GM19467 (cell line): ENCODE measurements around the gene FASTK.

Experiments
- ATAC-seq: cut with Tn5 transposase; IDR thresholded peaks from one replicate; pipeline ENCODE4 v1.9.1; 2021; ENCODE audit warnings: mild to moderate bottlenecking, moderate library complexity; ENCODE audit not compliant: unreplicated experiment

The FASTK gene

DNA sequence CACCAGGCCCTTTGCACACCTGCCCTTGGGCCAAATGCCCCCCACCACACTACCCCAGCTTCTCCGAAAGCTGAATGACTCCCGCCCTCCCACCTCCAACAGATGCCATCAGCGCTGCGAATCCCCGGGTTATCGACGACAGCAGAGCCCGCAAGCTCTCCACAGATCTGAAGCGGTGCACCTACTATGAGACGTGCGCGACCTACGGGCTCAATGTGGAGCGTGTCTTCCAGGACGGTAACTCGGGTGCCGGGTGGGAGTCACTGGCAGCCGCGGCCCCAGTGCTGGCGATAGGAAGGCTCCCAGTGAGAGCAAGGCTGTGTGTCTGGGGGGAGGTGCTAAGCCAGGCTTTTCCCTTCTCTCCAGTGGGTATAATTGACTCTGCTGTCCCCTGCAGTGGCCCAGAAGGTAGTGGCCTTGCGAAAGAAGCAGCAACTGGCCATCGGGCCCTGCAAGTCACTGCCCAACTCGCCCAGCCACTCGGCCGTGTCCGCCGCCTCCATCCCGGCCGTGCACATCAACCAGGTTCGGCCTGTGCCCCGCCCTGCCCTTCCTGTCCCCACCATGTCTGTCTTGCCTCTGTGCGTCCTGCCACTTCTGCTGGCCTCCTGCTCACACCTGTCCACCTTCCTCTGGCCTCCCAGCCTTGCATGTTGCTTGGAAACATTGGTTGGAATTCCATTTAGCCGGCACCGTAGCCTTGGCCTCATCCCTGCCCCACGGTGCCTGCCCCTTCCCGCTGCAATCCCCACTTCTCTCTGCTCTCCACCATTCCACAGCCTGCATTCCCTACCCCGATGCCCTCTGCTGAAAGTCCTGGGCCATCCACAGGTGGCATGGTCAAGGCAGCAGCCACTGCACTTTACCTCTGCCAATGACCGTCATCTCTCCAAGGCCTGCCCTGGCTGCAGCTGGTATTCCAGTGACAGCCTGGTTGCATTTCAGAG, 37.8 kb upstream of the FASTK start:
- no peak for ATAC-seq

DNA sequence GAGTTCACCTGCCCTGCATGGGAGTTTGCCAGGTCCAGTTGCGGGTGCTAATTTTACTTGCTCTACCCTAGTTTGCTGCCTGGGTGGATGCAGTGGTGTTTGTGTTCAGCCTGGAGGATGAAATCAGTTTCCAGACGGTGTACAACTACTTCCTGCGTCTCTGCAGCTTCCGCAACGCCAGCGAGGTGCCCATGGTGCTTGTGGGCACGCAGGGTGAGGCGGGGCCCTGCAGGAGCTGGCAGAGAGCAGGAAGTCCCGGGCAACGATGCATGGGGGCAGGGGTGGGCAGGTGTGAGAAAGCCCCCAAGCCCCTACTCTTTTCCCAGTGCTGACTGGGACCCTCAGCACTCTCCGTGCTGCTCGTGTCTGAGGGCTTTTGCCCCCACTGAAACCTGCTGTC, 37.0 kb upstream of the FASTK start:
- ATAC-seq, result no peak

DNA sequence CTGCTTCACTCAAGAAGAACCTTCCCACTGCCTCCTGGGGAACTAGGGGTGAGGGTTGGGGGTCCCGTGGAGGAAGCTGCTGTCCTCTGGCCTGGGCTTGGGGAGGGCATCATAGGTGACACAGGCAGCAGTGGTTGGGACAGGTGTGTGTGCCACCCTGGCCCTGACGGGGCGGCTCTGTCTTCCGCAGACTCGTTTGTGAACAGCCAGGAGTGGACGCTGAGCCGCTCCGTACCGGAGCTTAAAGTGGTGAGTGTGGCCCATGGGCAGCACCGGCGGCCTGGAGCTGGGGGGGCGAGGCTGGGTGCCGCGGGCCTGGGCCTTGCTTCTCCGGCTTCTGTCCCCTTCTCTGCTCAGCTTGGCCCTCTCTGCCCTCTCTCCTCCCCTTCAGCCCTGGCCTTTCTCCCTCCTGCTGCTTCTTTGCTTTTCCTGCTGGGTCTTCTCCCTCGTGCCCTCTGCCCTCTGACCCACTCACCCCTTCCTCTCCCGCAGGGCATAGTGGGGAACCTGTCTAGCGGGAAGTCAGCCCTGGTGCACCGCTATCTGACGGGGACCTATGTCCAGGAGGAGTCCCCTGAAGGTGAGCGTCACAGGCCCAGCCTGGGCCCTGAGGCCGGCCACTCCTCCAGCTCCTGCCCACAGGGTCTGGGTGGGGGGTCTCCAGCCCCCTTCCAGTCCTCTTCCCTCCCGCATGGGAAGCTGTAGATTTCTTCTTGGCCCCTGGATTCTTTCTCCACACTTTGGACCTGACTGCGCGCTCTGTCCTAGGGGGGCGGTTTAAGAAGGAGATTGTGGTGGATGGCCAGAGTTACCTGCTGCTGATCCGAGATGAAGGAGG, 36.2 kb upstream of the FASTK start:
- ATAC-seq, result no peak

DNA sequence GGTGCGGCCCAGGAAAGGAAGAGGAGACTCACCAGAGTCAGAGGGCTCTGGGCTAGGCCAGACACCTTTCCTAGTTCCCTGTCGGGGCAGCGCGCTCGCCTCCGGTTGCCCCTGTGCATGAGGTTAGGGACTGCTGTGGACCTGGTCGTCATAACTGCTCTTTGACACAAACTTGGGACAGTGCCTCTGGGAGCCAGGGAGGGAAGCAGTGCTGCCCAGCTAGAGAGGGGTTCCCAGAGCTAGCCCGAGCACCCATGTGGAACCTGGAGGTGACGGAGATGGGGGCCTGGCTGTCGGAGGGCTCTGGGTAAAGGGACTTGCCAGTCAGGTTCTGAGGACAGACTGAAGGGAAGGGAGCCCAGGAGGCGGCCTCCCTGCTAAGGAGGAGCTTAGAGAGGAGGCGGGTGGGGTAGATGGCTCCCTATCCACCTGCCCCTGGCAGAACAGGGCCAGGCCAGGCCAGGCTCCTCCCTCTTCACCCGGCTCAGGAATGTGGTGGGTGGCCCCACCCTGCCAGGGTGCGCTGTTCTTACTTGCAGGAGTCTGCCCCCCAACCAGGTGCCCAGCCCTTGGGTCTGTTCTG, 35.3 kb upstream of the FASTK start:
- ATAC-seq, result no peak

DNA sequence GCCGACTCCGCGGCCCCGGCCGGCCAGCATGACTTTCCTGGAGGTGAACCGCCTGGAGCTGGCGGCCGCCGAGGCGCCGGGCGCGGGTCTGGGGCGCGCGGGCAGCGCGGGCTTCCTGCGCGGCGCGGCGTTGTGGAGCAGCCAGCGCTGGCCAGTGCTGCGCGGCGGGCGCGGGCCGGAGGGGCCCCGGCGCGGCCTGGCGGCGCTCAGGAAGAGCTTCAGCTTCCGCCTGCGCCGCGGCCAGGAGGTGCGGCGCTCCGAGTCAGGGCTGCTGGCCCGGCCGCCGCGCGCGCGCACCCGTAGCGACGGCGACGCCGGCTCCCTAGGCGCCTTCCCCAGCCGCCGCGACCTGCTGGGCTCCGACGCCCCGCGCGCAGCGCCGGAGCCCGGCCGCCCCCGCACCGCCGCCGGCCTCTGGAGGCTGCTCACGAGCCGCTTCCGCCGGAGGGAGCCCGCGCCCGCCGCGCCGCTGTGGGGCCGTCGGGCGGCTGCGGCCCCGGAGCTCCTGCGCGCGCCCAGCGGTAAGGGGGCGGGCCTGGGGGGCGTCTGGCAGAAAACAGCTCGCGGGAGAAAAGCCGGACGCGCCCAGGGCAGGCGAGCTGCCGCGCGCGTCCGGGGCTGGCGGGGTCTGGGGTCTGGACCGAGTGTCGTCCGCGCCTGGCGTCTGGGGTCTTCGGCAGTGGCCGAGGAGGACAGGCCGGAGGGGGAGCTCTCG, 34.7 kb upstream of the FASTK start:
- no peak for ATAC-seq

DNA sequence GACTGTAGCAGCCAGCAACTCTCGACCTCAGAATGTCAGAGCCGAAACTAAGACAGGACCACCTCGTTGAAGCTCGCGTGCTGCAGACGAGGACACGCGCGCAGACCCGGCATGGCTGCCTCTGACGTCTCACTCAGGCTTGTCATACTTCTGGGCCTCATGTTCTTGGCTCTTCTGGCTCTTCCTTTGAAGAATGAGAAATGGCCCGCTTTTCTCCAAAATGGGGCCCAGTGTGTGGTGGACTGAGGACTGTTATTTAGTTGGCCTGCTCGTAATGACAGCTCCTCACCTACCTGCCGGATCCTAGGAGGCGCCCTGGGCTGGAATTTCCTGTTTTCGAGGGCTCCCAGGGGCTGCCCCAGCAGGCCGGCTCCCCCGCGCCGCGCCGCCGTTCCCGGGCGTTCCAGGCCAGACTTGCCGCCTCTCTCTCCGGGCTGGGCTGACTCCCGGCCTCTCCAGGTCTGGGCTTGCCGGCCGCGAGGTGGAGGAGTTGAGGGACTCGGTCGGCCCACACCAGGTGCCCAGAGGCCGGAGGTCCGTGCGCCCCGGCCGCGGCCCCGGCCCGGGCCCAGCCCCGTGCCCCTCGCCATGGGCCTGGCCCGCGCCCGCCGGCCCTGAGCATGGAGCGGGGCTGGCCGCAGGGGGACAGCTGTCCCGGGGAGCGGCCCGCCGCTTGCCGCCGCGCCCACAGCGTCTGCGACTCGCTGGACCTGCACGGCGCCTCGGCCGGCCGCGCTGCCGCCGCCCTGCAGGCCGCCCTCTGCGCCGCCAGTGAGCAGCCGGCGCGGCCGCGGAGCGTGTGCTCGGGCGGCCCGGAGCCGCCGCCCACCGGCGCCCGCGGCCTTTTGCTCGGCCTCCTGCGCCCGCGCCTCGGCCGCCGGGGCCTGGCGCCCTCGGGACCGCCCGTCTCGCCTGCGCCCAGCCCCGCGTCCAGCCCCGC, 33.8 kb upstream of the FASTK start:
- ATAC-seq, result no peak

DNA sequence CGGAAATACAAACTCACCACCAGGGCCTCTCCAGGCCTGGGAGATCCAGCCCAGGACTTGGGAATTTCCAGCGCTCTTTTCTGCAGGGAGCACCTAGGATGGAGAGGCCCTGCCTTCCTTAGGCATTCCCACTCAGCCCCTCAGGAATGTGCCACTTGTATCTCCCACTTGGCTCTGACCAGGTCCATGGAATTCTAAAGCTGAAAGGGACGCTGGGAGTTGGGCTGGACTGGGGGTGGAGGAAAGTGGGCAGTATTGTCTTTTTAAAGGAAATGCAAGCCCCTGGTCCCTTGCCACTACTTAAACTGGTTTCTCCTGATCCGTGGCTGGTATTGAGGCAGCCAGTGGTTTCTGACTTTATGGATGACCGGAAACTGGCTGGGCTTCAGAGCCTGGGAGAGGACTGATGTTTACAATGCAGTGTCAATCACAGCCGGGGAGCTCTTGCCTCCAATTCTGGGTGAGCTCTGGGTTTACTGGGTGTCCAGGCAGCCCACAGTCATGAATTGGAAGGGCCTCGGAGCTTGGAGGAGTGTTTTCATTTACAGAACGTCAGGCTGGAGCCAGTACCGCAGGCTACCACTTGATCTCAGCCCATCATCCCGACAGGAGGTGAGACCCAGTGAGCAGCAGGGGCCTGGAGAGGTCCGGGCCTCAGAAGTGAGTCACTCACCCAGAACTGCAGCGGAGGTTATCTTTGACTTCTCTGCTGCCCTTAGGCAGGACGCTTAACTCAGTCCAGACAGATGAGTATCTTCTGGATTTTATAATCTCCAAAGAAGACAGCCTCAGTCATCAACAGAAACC, 32.9 kb upstream of the FASTK start:
- no peak for ATAC-seq

DNA sequence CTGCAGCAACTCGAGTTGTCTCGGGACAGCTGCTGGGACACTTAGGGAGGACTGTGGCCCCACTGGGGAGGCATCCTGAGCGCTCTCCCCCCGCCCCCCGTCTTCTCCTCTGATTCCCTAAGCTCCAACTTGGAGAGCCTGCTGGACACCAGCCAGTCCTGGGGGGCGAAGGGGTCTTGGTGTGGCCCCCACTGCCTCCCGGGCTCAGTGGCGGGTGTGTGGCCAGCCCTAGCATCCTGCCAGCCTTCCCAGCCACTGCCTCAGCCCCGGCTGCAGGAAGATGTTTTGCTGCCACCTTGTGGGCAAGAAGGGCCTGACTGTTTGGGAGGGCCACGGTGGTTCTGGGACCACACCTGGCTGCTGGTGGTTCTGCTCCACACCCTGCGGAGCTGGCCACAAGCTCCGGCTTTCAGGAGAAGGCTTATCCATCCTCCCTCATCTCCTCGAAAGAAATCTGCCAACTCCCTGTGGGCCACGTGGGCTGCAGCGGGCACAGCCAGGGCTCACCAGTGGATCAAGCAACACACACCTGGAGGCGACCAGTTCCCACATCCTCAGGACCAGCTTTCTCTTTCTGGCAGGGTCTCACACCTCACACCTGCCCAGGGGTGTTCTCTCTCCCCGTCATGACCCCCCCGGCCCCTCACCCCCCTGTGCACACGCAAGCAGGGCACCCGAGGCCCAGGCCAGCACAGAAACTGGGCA, 30.5 kb upstream of the FASTK start:
- peak; percentile 86 for ATAC-seq

DNA sequence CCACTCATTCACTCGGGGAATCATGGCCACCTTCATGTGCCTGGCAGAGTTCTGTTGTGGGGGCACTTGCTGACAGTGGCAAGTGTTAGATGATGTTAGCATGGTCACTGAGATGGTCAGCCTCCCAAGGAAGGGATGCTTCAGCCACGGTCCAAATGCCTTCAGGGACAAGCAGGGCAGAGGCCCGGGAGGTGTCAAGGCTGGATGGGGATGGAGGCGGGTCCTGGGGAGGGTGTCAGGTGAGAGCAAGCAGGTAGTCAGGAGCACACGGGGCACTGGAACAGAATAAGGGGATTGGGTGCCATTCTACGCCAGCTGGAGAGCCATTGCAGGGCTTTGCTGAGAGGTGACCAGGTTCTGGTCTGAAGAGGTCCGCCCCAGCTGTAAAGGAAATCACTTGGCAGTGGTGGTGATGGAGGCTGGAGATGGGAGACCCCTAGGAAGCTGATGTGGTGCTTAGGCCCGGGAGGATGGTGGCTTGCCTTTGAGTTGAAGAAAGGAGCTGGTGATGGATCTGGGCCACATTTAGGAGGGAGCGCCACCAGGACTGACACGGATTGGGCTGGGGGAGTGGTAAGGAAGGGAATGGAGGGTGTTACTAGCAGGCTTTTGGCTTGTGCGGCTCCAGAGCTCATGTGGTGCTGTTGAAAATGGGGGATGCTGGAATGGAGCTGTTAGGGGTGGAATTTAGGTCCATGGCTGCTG, 29.8 kb upstream of the FASTK start:
- ATAC-seq, result no peak

DNA sequence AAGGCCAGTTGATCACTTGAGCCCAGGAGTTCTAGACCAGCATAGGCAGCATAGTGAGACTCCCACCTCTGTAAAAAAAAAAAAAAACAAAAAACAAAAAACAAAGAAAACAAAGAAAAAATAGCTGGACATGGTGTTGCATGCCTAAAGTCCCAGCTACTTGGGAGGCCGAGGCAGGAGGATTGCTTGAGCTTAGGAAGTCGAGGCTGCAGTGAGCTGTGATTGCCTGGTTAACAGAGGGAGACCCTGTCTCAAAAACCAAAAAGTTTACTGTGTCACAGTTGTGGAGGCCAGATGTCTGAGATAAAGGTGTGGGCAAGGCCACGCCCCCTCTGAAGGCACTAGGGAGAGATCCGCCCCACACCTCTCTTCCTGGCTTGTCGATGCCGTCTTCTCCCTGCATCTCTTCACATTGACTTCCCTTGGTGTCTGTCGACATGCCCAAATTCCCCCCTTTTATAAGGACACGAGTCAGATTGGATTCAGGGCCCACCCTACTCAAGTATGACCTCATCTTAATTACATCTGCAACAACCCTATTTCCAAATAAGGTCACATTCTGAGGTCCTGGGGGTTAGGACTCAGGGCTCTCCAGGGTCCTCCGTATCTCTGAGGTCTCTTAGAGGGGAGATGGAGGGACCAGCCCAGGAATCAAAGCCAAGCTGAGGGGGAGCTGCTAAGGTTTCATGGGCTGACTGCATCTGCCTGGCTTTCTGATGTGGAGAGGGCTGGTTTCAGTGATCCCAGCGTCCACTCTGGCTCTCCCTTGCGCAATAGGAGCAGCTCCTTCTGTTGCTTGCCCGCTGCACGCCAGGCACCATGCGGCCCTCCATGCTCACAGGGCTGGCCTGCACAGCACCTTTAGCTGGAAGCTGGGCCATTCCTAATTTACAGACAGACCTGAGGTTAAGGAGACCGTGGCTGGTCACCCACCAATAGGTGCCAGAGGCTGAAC, 28.8 kb upstream of the FASTK start:
- no peak for ATAC-seq

DNA sequence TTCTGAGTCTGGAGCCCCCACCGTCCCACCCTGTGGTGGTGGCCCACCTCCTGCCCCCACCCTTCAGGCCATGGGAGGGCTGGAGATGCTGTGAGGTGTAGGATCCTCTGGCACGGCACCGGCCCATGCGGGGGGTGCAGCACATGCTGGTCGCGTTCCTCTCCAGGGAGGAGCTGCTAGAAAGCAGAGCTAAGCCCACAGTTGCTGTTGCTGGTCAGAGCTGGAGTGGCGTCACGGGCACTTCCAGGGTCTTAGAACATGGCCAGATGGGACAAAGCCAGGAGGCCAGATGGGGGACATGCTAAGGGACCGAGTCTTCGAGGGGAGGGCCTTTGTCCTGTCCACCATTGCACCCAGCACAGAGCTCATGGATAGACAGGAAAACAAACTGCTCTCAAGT, 27.3 kb upstream of the FASTK start:
- no peak for ATAC-seq

DNA sequence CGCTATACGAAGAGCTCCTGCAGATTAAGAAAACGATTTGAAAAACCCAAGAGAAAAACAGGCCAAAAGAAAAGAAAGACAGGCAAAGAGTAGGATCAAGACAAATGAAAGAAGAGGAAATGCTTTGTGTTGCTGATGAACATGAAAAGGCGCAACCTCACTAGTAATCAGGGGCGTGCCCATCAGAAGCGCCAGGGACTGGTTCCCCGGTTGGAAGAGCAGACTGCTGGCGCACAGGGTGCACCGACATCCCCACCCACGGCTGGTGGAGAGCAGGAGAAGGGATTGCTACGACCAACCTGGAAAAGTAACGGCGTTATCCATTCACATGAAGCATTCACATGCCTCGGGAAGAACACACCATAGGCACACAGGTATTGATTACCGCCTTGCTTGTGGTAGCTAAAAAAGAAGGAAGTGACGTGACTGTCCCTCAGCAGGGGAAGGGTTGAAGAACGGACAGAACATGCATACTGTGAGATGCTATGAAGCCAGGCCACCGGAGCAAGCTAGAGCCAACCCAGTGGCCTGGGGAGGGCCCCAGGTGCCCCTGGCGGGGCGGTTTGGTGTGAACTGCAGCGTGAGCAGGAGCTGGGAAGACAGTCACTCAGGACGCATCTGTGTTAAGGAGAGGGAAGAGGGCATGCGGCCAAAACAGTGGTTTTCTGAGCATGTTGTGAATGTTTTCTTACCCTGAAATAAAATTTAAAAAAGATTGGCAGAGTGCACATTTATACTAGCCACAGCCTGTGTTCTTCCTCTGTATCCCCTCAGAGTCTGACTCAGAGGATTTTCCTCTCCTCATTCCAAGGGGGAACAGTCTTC, 24.0 kb upstream of the FASTK start:
- no peak for ATAC-seq

DNA sequence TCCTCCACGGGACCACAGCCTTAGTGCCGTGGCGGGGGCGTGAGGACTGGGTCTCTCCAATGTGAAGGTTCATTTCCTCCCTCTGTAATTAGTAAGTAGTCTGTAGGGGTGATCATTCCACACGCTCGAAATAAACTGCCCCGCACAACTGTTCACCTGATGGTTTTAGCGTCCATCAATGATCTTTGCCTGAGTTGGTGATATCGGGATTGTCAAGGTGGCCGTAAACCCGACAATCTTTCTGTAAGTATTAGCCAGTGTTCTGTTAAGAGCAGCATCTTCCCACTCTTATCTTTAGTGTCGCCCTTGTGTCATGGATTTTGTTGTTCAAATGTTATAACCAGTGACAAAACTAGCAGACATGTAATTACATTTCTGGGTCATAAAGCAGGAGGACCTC, 23.4 kb upstream of the FASTK start:
- no peak for ATAC-seq

DNA sequence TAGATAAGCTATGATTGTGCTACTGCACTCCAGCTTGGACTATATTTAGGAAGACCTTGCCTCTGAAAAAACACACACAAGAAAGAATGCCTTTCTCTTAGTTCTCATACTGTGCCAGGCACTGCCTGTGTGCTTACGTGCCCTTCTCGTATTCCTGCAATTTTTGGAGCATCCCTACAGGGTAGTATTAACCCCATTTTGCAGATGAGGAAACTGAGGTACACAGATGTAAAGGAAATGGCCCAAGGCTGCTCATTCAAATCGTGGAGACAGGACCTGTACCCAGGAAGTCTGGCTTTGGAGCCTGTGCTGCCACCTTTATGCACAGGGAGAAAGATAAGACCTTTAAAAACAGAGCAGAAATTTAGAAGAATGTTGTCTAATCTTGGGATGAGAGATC, 22.4 kb upstream of the FASTK start:
- no peak for ATAC-seq

DNA sequence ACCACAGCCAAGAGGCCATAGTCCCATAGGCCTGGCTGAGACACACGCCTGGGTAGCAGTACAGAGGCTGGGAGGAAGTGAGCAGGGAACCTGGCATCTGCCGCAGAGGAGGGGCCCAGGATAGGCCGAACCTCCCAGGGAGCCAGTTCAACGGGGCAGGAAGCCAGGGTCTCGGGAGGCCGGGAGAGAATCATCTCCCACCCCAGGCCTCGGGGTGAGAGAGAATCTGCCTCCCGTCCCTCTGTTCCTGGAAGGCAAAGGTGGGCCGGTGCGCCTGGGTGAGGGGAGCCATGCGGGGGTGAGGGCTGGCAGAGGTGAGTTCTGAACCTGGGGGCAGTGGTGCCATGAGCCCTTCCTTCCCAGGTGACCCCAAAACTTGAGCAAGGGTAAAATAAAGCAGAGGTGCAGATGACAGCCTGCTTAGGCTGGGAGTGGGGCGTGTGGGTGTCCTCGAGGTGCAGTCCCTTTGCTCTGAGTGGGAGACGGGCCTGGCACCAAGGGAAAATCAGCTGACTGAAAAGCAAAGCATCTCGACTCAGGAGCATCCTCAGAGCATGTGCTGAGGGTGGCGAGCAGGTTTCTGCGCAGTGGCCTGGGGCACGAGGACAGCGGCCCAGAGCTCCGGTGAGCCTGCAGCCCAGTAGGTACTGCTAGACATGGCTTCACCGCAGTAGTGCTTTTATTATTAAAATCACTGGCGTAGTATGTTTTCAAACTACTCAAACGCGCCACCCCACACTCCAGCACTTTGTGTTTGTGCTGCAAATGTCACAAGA, 21.2 kb upstream of the FASTK start:
- ATAC-seq, result no peak
